Measurements from ENCODE around the gene YEATS4.

DNA sequence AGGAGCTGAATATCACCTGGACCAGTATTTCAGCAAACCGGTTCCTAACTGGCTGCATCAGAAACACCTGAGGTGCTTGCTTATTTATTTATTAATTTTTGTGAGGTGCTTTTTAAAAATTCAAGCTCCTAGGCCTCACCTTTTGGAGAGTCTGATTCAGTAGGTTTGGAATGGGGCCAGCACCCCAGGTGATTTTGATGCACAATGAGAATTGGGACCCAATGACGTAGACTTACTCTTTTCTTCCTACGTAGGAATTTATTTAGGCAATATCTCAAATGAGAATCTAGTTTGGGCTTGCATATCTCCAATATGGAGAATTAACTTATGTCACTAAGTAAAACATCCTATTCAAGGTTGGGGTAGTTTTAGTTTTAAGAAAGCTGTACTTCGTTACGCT, 7.3 kb downstream of the YEATS4 start:
- no peak for TF ChIP-seq EZH2 (IDR thresholded peaks at IDR 0.05; ENCODE audit: insufficient read depth, poor library complexity, severe bottlenecking)
- no peak for TF ChIP-seq EZH2phosphoT487 (IDR thresholded peaks at IDR 0.05; ENCODE audit: insufficient read depth, low read depth)
